Dedifferentiated amniotic fluid mesenchymal stem cell (primary cell): Measurements from ENCODE around the gene ACRV1.

Experiments used
- DNase-seq: peaks from one replicate; pipeline ENCODE4 v3.0.0-alpha.2; 2016; ENCODE audit errors: extremely low spot score

Gene ACRV1

GRCh38 chr11:125649465-125650166, 31.0 kb downstream of the ACRV1 start:
- DNase-seq: no peak

- no peak for DNase-seq
Measured at GRCh38 chr11:125645871-125646270, 34.8 kb downstream of the ACRV1 start.

- no peak for DNase-seq
Measured at GRCh38 chr11:125638315-125638714, 42.3 kb downstream of the ACRV1 start.

- no peak for DNase-seq
Measured at GRCh38 chr11:125637840-125638239, 42.8 kb downstream of the ACRV1 start.

GRCh38 chr11:125627236-125627910, 53.3 kb downstream of the ACRV1 start:
- DNase-seq: no peak

- DNase-seq: peak; percentile 44
Measured at GRCh38 chr11:125626288-125626950, 54.2 kb downstream of the ACRV1 start.

GRCh38 chr11:125625630-125626287, 54.9 kb downstream of the ACRV1 start:
- DNase-seq: peak; percentile 76

GRCh38 chr11:125625225-125625629, 55.4 kb downstream of the ACRV1 start:
- no peak for DNase-seq

GRCh38 chr11:125624756-125625213, 55.9 kb downstream of the ACRV1 start, which contains the start of gene CHEK1:
Gene CHEK1 (plus strand): TSS chr11:125625163. CDS start chr11:125626769, 1,606 bp downstream.
- DNase-seq: no peak

- DNase-seq: no peak
Measured at GRCh38 chr11:125623064-125623463, 57.6 kb downstream of the ACRV1 start.

GRCh38 chr11:125621995-125622394, 58.7 kb downstream of the ACRV1 start:
- no peak for DNase-seq
